Glutamatergic neuron (in vitro differentiated cells): ENCODE results near the gene KRT71. TPM values are rescaled to one million over a fixed set of nuclear protein-coding genes. Genes with fewer than 3 reads are reported as not detected.
A peak's percentile ranks its signal among the peaks of the same experiment; 100 is the strongest.

ENCODE experiments used
- DNase-seq: peaks from one replicate; pipeline ENCODE4 v3.0.0; 2022
- H3K27ac Mint-ChIP-seq: one replicate; pipeline ENCODE4 v1.8.0; 2020; ENCODE audit warnings: mild to moderate bottlenecking, mixed read lengths, inconsistent platforms; ENCODE audit not compliant: unreplicated experiment
- H3K27me3 Mint-ChIP-seq: one replicate; pipeline ENCODE4 v1.8.0; 2020; ENCODE audit warnings: mild to moderate bottlenecking, moderate library complexity, mixed read lengths, inconsistent platforms; ENCODE audit not compliant: unreplicated experiment
- H3K36me3 Mint-ChIP-seq: one replicate; pipeline ENCODE4 v1.8.0; 2020; ENCODE audit warnings: mild to moderate bottlenecking, mixed read lengths, inconsistent platforms; ENCODE audit not compliant: unreplicated experiment
- H3K4me1 Mint-ChIP-seq: one replicate; pipeline ENCODE4 v1.8.0; 2020; ENCODE audit warnings: mild to moderate bottlenecking, low read depth, mixed read lengths, inconsistent platforms; ENCODE audit not compliant: unreplicated experiment
- H3K4me3 Mint-ChIP-seq: one replicate; pipeline ENCODE4 v1.8.0; 2020; ENCODE audit warnings: mild to moderate bottlenecking, mixed read lengths, inconsistent platforms; ENCODE audit not compliant: unreplicated experiment
- H3K9me3 Mint-ChIP-seq: one replicate; pipeline ENCODE4 v1.8.0; 2020; ENCODE audit warnings: mild to moderate bottlenecking, moderate library complexity, mixed read lengths, inconsistent platforms; ENCODE audit not compliant: unreplicated experiment
- CTCF ChIP-seq: fragments of 200-600 bp; sonication (generic); IDR thresholded peaks from one replicate; pipeline ENCODE4 v1.5.0; 2021; ENCODE audit not compliant: partially characterized antibody, unreplicated experiment
- total RNA-seq: library from RNA; stranded (reverse); fragmentation: NEBNext Ultra II Directional; extraction: Animal tissue kit (Norgen Biotek cat#: 25700); gene quantifications from one replicate; pipeline ENCODE4 v1.2.1, GENCODE V29; 2021; ENCODE audit not compliant: unreplicated experiment

Gene KRT71
- total RNA-seq, 1 donor from 2014 or later = not detected

- H3K27ac Mint-ChIP-seq = no peak overlapping the region
- no peaks in the 10 kb centered on the region for H3K36me3 Mint-ChIP-seq
- no peaks in the 10 kb centered on the region for H3K4me1 Mint-ChIP-seq
- H3K9me3 Mint-ChIP-seq = peaks cover 5% of the 10 kb centered on the region
- no peak for TF ChIP-seq CTCF
- H3K27me3 Mint-ChIP-seq = peaks cover 4% of the 10 kb centered on the region
- no peak overlapping the region for H3K4me3 Mint-ChIP-seq
- DNase-seq = no peak
Measured at GRCh38 chr12:52537101-52537500, 15.8 kb downstream of the KRT71 start.

GRCh38 chr12:52535574-52535973 lies 17.4 kb downstream of the KRT71 start:
- DNase-seq = no peak
- Mint-ChIP-seq H3K9me3 (peaks cover 5% of the 10 kb centered on the region), H3K27me3 (peaks cover 4% of the 10 kb centered on the region), H3K4me3 (no peak overlapping the region), H3K4me1 (no peaks in the 10 kb centered on the region), H3K27ac (no peak overlapping the region), H3K36me3 (no peaks in the 10 kb centered on the region)
- TF ChIP-seq CTCF = no peak

- Mint-ChIP-seq H3K27me3 (peaks cover 6% of the 10 kb centered on the region), H3K9me3 (peaks cover 7% of the 10 kb centered on the region), H3K27ac (no peak overlapping the region), H3K4me1 (no peaks in the 10 kb centered on the region), H3K36me3 (no peaks in the 10 kb centered on the region), H3K4me3 (no peak overlapping the region)
- DNase-seq = no peak
- TF ChIP-seq CTCF = no peak
Measured at GRCh38 chr12:52534482-52534881, 18.5 kb downstream of the KRT71 start.

GRCh38 chr12:52533686-52534470 lies 19.1 kb downstream of the KRT71 start:
- Mint-ChIP-seq H3K36me3 (no peaks in the 10 kb centered on the region), H3K4me1 (no peaks in the 10 kb centered on the region), H3K27me3 (peaks cover 6% of the 10 kb centered on the region), H3K4me3 (no peak overlapping the region), H3K27ac (no peak overlapping the region), H3K9me3 (peaks cover 5% of the 10 kb centered on the region)
- no peak for TF ChIP-seq CTCF
- peak; percentile 2 for DNase-seq

GRCh38 chr12:52532636-52533035 lies 20.3 kb downstream of the KRT71 start:
- Mint-ChIP-seq H3K27ac (no peak overlapping the region), H3K4me1 (no peaks in the 10 kb centered on the region), H3K36me3 (no peaks in the 10 kb centered on the region), H3K4me3 (no peak overlapping the region), H3K9me3 (peaks cover 5% of the 10 kb centered on the region), H3K27me3 (peaks cover 6% of the 10 kb centered on the region)
- DNase-seq = no peak
- TF ChIP-seq CTCF = no peak
